Keratinocyte (primary cell): Measurements from ENCODE around the gene OMD. TPM values are rescaled to one million over a fixed set of nuclear protein-coding genes. Genes with fewer than 3 reads are reported as not detected.

Experiments
- DNase-seq: peaks from one replicate; pipeline ENCODE4 v3.0.0-alpha.2; 2011; ENCODE audit warnings: low read depth, missing footprints, low spot score
- FAIRE-seq: peaks from 2 replicates; lab custom pipeline; 2011; peaks lifted over from hg19 to GRCh38; lab: Jason Lieb, UNC
- H2AFZ ChIP-seq: 2 replicates; pipeline ENCODE4 v1.6.0; 2012; ENCODE audit warnings: low read length, control low read depth, inconsistent platforms; ENCODE audit not compliant: control insufficient read depth
- H3K27ac ChIP-seq: 2 replicates; pipeline ENCODE4 v1.5.1; 2011; ENCODE audit warnings: low read length; ENCODE audit not compliant: control insufficient read depth, insufficient read depth
- H3K27me3 ChIP-seq: 3 replicates; pipeline ENCODE4 v1.6.0; 2011; ENCODE audit warnings: low read length; ENCODE audit not compliant: control insufficient read depth, insufficient read depth; ENCODE audit errors: extremely low read depth
- H3K36me3 ChIP-seq, 2 experiments: 2 replicates in 1 of 2; 3 replicates in 1 of 2; pipeline ENCODE4 v1.5.1; 2011; ENCODE audit warnings: low read length in 2 of 2, mild to moderate bottlenecking in 1 of 2; ENCODE audit not compliant: control insufficient read depth in 2 of 2, insufficient read depth in 2 of 2; ENCODE audit errors: extremely low read depth in 1 of 2
- H3K4me1 ChIP-seq: 3 replicates; pipeline ENCODE4 v1.5.1; 2011; ENCODE audit warnings: low read length; ENCODE audit not compliant: control insufficient read depth, insufficient read depth; ENCODE audit errors: extremely low read depth
- H3K4me2 ChIP-seq: 3 replicates; pipeline ENCODE4 v1.6.0; 2011; ENCODE audit warnings: low read depth, low read length; ENCODE audit not compliant: control insufficient read depth, insufficient read depth; ENCODE audit errors: extremely low read depth
- H3K4me3 ChIP-seq, 3 experiments: fragments of 200-600 bp in 1 of 3; sonication (generic) in 1 of 3; 2 replicates in 2 of 3; 3 replicates in 1 of 3; pipeline ENCODE4 v1.5.1; 2011 to 2016; ENCODE audit warnings: low read length in 3 of 3, mild to moderate bottlenecking in 3 of 3, control low read depth in 2 of 3, inconsistent platforms in 1 of 3, low read depth in 1 of 3, mixed read lengths in 1 of 3, mixed run types in 1 of 3, moderate library complexity in 1 of 3; ENCODE audit not compliant: control insufficient read depth in 2 of 3, insufficient read depth in 2 of 3; ENCODE audit errors: extremely low read depth in 1 of 3
- H3K79me2 ChIP-seq: 2 replicates; pipeline ENCODE4 v1.6.0; 2012; ENCODE audit warnings: low read length; ENCODE audit not compliant: control insufficient read depth, insufficient read depth
- H3K9ac ChIP-seq: 3 replicates; pipeline ENCODE4 v1.6.0; 2011; ENCODE audit warnings: low read length; ENCODE audit not compliant: control insufficient read depth, insufficient read depth; ENCODE audit errors: extremely low read depth
- H3K9me1 ChIP-seq: 3 replicates; pipeline ENCODE4 v1.6.0; 2011; ENCODE audit warnings: low read length; ENCODE audit not compliant: control insufficient read depth, insufficient read depth; ENCODE audit errors: extremely low read depth
- H3K9me3 ChIP-seq: 2 replicates; pipeline ENCODE4 v1.5.1; 2012; ENCODE audit warnings: low read depth, low read length; ENCODE audit not compliant: control insufficient read depth
- H4K20me1 ChIP-seq: 3 replicates; pipeline ENCODE4 v1.6.0; 2011; ENCODE audit warnings: low read length; ENCODE audit not compliant: control insufficient read depth, insufficient read depth; ENCODE audit errors: extremely low read depth
- CTCF ChIP-seq, 3 experiments: IDR thresholded peaks in 1 of 3; conservative IDR thresholded peaks in 1 of 3; optimal IDR thresholded peaks in 1 of 3; 2 replicates in 2 of 3; 3 replicates in 1 of 3; pipeline versions ENCODE3 to v1.5.1; 2011; ENCODE audit warnings: low read length in 3 of 3, mild to moderate bottlenecking in 3 of 3, moderate library complexity in 2 of 3, control low read depth in 1 of 3, inconsistent platforms in 1 of 3; ENCODE audit not compliant: insufficient read depth in 2 of 3; ENCODE audit errors: extremely low read depth in 1 of 3
- EZH2 ChIP-seq: IDR thresholded peaks from one replicate; pipeline ENCODE4 v1.6.1; 2012; ENCODE audit warnings: inconsistent platforms, mild to moderate bottlenecking, low read length, moderate library complexity
- dilution Hi-C: fragments of 300-500 bp; cut with MboI; formaldehyde crosslinking; loops from one replicate; pipeline ENCODE4 v1.7.0; 2020; ENCODE audit warnings: low sequenced_read_pairs; ENCODE audit not compliant: extremely low pct_ligation_motif_present
- polyA minus RNA-seq, 3 experiments: library from RNA; depleted of rRNA, polyadenylated mRNA; stranded (reverse); fragments of >200 nt; gene quantifications; 1 replicate in 1 of 3; 2 replicates in 1 of 3; 3 replicates in 1 of 3; pipeline ENCODE4 v1.2.3, GENCODE V29; 2011
- polyA plus RNA-seq, 5 experiments: library from polyadenylated mRNA; depleted of rRNA in 3 of 5; stranded (reverse) in 3 of 5; stranded (forward) in 1 of 5; unstranded in 1 of 5; fragments of >200 nt; gene quantifications; 1 replicate in 1 of 5; 2 replicates in 3 of 5; 3 replicates in 1 of 5; pipeline versions ENCODE4 v1.2.1 to v1.2.3, GENCODE V29; 2011 to 2012; ENCODE audit warnings: missing spikeins in 2 of 5, low read depth in 1 of 5, low replicate concordance in 1 of 5

The OMD gene
- not detected in 3 replicates for polyA plus RNA-seq
- not detected for polyA plus RNA-seq (2011; ENCODE audit: low read depth)
- polyA plus RNA-seq (2011; cell fraction: cytosol; rRNA removed): not detected in 2 replicates
- polyA plus RNA-seq (2011; cell fraction: nucleus; rRNA removed): not detected in 2 replicates
- 0.08 TPM in 1 of 2 replicates, not detected in the other for polyA plus RNA-seq (2012; ENCODE audit: low replicate concordance)
- polyA minus RNA-seq: not detected in 3 replicates
- not detected for polyA minus RNA-seq (2011; cell fraction: cytosol; rRNA and poly(A)+ RNA removed)
- not detected in 2 replicates for polyA minus RNA-seq (2011; cell fraction: nucleus; rRNA and poly(A)+ RNA removed)

GRCh38 chr9:92424340-92424739, at the start of gene OMD:
Gene OMD (minus strand): TSS chr9:92424471. CDS start chr9:92417558, 6,913 bp downstream.
- H3K4me3 ChIP-seq: no peak within 1 kb of the TSS
- no peak within 1 kb of the TSS for H3K9ac ChIP-seq
- H3K4me1 ChIP-seq: no peaks in the 10 kb centered on the region
- TF ChIP-seq EZH2 (no peak), CTCF (optimal IDR thresholded peaks at IDR 0.05 in 1 of 3, IDR thresholded peaks at IDR 0.05 in 1 of 3, conservative IDR thresholded peaks at IDR 0.05 in 1 of 3; ENCODE audit: extremely low read depth in 1 of 3, insufficient read depth in 2 of 3, low read length in 3 of 3) (no peak)
- no peaks in the 10 kb centered on the region for H4K20me1 ChIP-seq
- H3K9me3 ChIP-seq: no peaks in the 10 kb centered on the region
- no peak within 1 kb of the TSS for H3K4me2 ChIP-seq
- no peaks in the 10 kb centered on the region for H3K9me1 ChIP-seq
- dilution Hi-C loops: no loop called here
- FAIRE-seq: no peak
- no peaks in the 10 kb centered on the region for H3K79me2 ChIP-seq
- no peaks in the 10 kb centered on the region for H3K36me3 ChIP-seq
- no peak for DNase-seq
- H3K27me3 ChIP-seq: no peaks in the 10 kb centered on the region
- H2AFZ ChIP-seq: no peak within 1 kb of the TSS
- no peak within 1 kb of the TSS for H3K27ac ChIP-seq

- DNase-seq (no peak), FAIRE-seq (peak; percentile 64)
- Histone ChIP-seq H3K4me2 (peak overlapping the region; percentile 37), H3K27me3 (no peaks in the 10 kb centered on the region), H3K4me1 (peaks cover 22% of the 10 kb centered on the region), H3K79me2 (no peaks in the 10 kb centered on the region), H3K9me3 (no peaks in the 10 kb centered on the region), H4K20me1 (no peaks in the 10 kb centered on the region), H3K36me3 (no peaks in the 10 kb centered on the region), H3K9me1 (no peaks in the 10 kb centered on the region), H3K9ac (peak overlapping the region; percentile 48), H3K27ac (peak overlapping the region; percentile 64), H2AFZ (no peak overlapping the region), H3K4me3 (no peak overlapping the region)
- dilution Hi-C loops: no loop called here
- no peak for TF ChIP-seq CTCF (optimal IDR thresholded peaks at IDR 0.05 in 1 of 3, IDR thresholded peaks at IDR 0.05 in 1 of 3, conservative IDR thresholded peaks at IDR 0.05 in 1 of 3; ENCODE audit: extremely low read depth in 1 of 3, insufficient read depth in 2 of 3, low read length in 3 of 3)
- no peak for TF ChIP-seq EZH2
Observed at GRCh38 chr9:92468206-92468605, 43.9 kb upstream of the OMD start.
